ENCODE results near the gene CADPS. TPM values are rescaled to one million over a fixed set of nuclear protein-coding genes. Genes with fewer than 3 reads are reported as not detected.

The CADPS gene
- total RNA-seq, 1 donor from 2014 or later, result not detected

DNA sequence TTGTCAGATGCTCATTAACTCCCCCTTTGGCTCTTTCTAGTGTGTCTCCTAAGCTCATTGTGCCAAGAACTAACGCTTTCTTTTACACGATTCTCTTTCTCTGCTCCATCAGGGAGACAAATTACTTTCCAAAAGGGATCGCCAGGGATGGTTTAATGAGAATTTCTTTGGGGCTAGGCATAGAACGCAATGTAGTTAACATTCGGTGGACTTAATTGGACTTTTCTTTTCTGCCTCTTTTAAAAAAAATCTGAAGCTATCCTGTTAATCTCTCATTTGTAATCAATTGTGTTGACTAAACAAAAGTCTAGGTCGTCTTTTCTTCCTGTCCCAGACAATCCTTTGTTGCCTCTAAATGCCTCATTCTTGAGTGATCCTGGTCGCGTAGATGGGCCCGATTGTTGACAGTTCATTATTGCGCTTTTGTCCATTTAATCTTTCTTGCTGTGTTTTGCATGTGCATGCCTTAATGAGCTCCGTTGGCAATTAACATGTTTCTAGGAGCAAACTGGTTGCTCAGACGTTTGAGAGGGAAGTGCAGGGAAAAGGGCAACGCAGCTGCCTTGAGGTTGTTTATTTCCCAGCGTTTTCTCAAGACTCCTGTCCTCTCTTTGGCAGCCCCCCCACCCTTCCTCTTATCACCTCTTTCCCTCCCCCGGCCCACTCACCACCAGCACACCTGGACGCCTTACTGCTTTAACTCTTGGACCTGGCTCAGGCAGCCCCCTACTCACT, 509.7 kb downstream of the CADPS start:
- intact Hi-C loops (cut with DNase I), result no loop called here
- peaks cover 12% of the 10 kb centered on the region for H3K27me3 ChIP-seq
- H3K36me3 ChIP-seq, result no peaks in the 10 kb centered on the region
- no peak overlapping the region for H3K27ac ChIP-seq
- H3K4me1 ChIP-seq, result no peaks in the 10 kb centered on the region
- TF ChIP-seq, protein P1, sequence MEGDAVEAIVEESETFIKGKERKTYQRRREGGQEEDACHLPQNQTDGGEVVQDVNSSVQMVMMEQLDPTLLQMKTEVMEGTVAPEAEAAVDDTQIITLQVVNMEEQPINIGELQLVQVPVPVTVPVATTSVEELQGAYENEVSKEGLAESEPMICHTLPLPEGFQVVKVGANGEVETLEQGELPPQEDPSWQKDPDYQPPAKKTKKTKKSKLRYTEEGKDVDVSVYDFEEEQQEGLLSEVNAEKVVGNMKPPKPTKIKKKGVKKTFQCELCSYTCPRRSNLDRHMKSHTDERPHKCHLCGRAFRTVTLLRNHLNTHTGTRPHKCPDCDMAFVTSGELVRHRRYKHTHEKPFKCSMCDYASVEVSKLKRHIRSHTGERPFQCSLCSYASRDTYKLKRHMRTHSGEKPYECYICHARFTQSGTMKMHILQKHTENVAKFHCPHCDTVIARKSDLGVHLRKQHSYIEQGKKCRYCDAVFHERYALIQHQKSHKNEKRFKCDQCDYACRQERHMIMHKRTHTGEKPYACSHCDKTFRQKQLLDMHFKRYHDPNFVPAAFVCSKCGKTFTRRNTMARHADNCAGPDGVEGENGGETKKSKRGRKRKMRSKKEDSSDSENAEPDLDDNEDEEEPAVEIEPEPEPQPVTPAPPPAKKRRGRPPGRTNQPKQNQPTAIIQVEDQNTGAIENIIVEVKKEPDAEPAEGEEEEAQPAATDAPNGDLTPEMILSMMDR (IDR thresholded peaks at IDR 0.05), result no peak
- no peak for DNase-seq (ENCODE audit: low spot score in 2 of 2)
- H3K9me3 ChIP-seq, result no peaks in the 10 kb centered on the region
- H3K4me3 ChIP-seq, result no peak overlapping the region

DNA sequence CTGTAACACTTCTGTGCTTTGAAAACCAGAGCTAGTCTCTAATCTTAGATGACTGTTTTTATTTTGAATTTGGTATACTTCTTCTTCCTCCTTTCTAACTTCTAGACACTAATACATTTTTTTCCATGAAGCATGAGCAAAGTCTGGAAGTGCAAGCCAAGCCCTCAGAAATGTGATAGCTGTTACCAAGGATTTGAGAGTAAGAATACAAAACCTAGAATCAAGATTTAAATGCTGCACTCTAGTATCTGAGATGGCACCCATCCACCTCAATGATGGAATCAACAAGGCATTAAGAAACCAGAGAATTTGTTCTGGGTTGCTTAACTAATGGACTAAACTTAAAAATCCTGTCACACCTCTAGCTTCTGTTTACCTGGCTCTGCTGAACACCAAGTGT, 511.0 kb downstream of the CADPS start:
- no peaks in the 10 kb centered on the region for H3K36me3 ChIP-seq
- H3K4me1 ChIP-seq, result no peaks in the 10 kb centered on the region
- H3K4me3 ChIP-seq, result no peak overlapping the region
- intact Hi-C loops (cut with DNase I), result no loop called here
- no peak overlapping the region for H3K27ac ChIP-seq
- TF ChIP-seq, protein P1 (IDR thresholded peaks at IDR 0.05), result no peak
- no peak for DNase-seq (ENCODE audit: low spot score in 2 of 2)
- H3K9me3 ChIP-seq, result no peaks in the 10 kb centered on the region
- H3K27me3 ChIP-seq, result peaks cover 12% of the 10 kb centered on the region

DNA sequence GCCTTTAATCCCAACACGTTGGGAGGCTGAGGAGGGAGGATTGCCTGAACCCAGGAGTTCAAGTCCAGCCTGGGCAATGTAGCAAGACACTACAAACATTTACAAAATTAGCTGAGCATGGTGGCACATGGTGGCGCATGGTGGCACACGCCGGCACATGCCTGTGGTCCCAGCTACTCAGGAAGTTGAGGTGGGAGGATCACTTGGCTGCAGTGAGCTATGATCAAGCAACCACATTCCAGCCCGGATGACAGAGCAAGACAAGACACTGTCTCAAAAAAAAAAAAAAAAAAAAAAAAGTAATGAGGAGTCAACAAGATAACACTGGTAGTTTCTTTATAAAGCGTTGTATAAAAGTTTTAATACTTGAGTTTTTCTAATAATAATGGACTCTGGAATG, 511.9 kb downstream of the CADPS start:
- no peaks in the 10 kb centered on the region for H3K4me1 ChIP-seq
- intact Hi-C loops (cut with DNase I), result no loop called here
- TF ChIP-seq, protein P1 (IDR thresholded peaks at IDR 0.05), result no peak
- H3K27ac ChIP-seq, result no peak overlapping the region
- H3K27me3 ChIP-seq, result peaks cover 4% of the 10 kb centered on the region
- DNase-seq (ENCODE audit: low spot score in 2 of 2), result no peak
- no peaks in the 10 kb centered on the region for H3K36me3 ChIP-seq
- H3K4me3 ChIP-seq, result no peak overlapping the region
- H3K9me3 ChIP-seq, result no peaks in the 10 kb centered on the region

DNA sequence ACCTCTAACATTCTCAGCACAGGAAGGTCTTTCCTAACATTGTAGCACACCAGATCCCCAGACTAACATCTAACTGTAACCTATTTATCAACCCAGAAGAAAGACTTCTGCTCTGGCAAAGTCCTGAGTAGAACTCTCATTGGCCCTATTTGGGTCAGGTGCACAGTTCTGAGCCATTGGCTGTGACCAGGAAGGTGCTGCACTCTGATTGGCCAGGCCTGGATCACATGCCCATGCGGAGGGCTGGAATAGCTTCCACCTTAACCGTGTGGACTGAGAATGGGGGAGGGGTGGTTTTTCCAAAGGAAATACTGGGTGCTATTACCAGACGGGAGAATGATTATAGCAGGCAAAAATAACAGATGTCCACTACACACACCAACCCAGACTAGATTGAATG, 513.4 kb downstream of the CADPS start:
- Histone ChIP-seq H3K9me3 (no peaks in the 10 kb centered on the region), H3K36me3 (no peaks in the 10 kb centered on the region), H3K27ac (no peak overlapping the region), H3K4me3 (no peak overlapping the region), H3K27me3 (peaks cover 4% of the 10 kb centered on the region), H3K4me1 (no peaks in the 10 kb centered on the region)
- intact Hi-C loops (cut with DNase I), result no loop called here
- DNase-seq (ENCODE audit: low spot score in 2 of 2), result no peak
- TF ChIP-seq, protein P1 (IDR thresholded peaks at IDR 0.05), result no peak

DNA sequence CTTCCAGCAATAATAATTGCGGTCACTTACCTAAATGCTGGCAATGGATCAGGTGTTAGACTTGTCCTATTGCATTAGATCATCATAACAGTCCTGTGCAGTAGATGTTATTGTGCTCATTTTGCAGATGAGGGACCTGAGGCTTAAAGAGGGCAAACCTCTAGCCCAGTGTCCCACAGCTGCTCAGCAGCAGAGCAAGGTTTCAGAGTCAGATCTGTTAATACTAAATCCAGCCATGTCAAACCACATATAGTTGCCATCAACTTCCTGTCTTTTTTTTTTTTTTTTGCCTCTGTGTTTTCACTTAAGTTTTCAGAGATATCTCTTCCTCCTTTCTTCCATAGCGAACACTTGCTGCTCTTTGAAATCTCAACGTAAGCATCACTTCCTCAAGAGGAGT, 514.0 kb downstream of the CADPS start:
- Histone ChIP-seq H3K9me3 (no peaks in the 10 kb centered on the region), H3K27me3 (peaks cover 4% of the 10 kb centered on the region), H3K27ac (no peak overlapping the region), H3K4me3 (no peak overlapping the region), H3K4me1 (no peaks in the 10 kb centered on the region), H3K36me3 (no peaks in the 10 kb centered on the region)
- DNase-seq (ENCODE audit: low spot score in 2 of 2), result no peak
- intact Hi-C loops (cut with DNase I), result no loop called here
- TF ChIP-seq, protein P1 (IDR thresholded peaks at IDR 0.05), result no peak

DNA sequence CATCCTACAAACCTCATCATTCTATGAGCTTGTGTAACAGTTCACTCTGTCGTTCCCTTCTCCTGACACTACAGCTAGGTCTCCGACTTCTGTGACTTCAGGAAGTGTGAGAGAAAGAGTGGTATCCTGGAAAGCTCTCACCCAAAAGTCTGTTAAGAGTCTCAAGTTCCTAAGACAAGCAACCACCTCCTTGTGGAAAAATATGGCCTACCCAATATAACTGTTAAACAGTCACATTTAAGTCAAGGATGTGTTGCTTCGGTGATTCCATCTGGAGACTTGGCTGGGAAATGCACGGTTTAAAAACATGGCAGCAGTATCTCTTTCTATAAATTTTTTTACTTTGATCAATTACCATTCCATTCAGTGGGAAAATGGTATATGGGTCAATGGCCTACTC, 515.7 kb downstream of the CADPS start:
- no peak for DNase-seq (ENCODE audit: low spot score in 2 of 2)
- H3K27ac ChIP-seq, result no peak overlapping the region
- no peaks in the 10 kb centered on the region for H3K4me1 ChIP-seq
- no peak overlapping the region for H3K4me3 ChIP-seq
- TF ChIP-seq, protein P1 (IDR thresholded peaks at IDR 0.05), result no peak
- no peaks in the 10 kb centered on the region for H3K9me3 ChIP-seq
- intact Hi-C loops (cut with DNase I), result no loop called here
- H3K27me3 ChIP-seq, result no peaks in the 10 kb centered on the region
- no peaks in the 10 kb centered on the region for H3K36me3 ChIP-seq
